HL-60 (cell line): Measurements from ENCODE around the gene GDPD4.

Source experiments
- DNase-seq, 2 experiments: peaks; one replicate each; pipeline ENCODE4 v3.0.0-alpha.2; 2010 to 2020; ENCODE audit warnings: low read depth in 1 of 2, low spot score in 1 of 2
- H3K27ac ChIP-seq: fragments of 250-450 bp; sonication (Bioruptor Pico); replicated peaks from 2 replicates; pipeline ENCODE4 v1.5.1; 2020; ENCODE audit warnings: mild to moderate bottlenecking, moderate library complexity
- H3K27me3 ChIP-seq: fragments of 250-450 bp; sonication (Bioruptor Pico); 2 replicates; pipeline ENCODE4 v1.5.1; 2021; ENCODE audit warnings: mild to moderate bottlenecking, moderate library complexity; ENCODE audit not compliant: insufficient read depth, poor library complexity, severe bottlenecking
- H3K4me3 ChIP-seq: replicated peaks from 2 replicates; pipeline ENCODE4 v1.5.1; 2011; ENCODE audit warnings: mild to moderate bottlenecking, control low read depth, low read length; ENCODE audit not compliant: insufficient read depth
- GABPA ChIP-seq: IDR thresholded peaks from 2 replicates; pipeline ENCODE4 v1.6.1; 2012; ENCODE audit warnings: low read depth
- POLR2AphosphoS5 ChIP-seq: IDR thresholded peaks from 2 replicates; pipeline ENCODE4 v1.6.1; 2012; ENCODE audit warnings: low read depth
- SPI1 ChIP-seq: IDR thresholded peaks from 2 replicates; pipeline ENCODE4 v1.6.1; 2012; ENCODE audit warnings: low read depth, mild to moderate bottlenecking, borderline replicate concordance
- TF ChIP-seq, protein P1 (sequence below): IDR thresholded peaks from one replicate; pipeline ENCODE4 v1.5.1; 2011; ENCODE audit warnings: low read length, control low read depth, inconsistent platforms; ENCODE audit not compliant: insufficient read depth
- TF ChIP-seq, protein P2 (sequence below): IDR thresholded peaks from 2 replicates; pipeline ENCODE4 v1.6.1; 2012; ENCODE audit warnings: low read depth; ENCODE audit not compliant: insufficient replicate concordance

The GDPD4 gene

DNA sequence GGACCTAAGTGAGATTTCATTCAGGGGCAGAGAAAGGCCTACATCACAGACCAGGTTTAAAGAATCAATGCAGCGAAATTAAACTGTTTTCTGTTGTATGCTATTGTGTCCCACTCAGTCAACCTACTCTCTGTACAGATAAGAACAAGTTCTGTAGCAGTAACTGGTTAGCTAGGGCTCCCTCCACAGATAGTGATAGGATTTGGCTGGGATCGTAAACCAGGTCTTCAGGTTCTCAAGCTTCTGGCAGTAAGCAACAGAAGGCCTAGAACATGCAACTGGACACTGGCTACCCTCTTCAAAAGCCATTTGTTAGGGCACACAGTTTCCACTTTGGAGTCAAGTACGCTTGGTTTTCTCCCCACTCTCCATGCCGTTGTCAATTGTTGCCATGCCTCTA is 69.2 kb downstream of the GDPD4 start:
- Histone ChIP-seq H3K27ac (no peak overlapping the region), H3K4me3 (no peak overlapping the region), H3K27me3 (no peaks in the 10 kb centered on the region)
- no peak for TF ChIP-seq SPI1
- TF ChIP-seq GABPA: no peak
- no peak for TF ChIP-seq POLR2AphosphoS5
- TF ChIP-seq, protein P1, sequence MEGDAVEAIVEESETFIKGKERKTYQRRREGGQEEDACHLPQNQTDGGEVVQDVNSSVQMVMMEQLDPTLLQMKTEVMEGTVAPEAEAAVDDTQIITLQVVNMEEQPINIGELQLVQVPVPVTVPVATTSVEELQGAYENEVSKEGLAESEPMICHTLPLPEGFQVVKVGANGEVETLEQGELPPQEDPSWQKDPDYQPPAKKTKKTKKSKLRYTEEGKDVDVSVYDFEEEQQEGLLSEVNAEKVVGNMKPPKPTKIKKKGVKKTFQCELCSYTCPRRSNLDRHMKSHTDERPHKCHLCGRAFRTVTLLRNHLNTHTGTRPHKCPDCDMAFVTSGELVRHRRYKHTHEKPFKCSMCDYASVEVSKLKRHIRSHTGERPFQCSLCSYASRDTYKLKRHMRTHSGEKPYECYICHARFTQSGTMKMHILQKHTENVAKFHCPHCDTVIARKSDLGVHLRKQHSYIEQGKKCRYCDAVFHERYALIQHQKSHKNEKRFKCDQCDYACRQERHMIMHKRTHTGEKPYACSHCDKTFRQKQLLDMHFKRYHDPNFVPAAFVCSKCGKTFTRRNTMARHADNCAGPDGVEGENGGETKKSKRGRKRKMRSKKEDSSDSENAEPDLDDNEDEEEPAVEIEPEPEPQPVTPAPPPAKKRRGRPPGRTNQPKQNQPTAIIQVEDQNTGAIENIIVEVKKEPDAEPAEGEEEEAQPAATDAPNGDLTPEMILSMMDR: no peak
- TF ChIP-seq, protein P2, sequence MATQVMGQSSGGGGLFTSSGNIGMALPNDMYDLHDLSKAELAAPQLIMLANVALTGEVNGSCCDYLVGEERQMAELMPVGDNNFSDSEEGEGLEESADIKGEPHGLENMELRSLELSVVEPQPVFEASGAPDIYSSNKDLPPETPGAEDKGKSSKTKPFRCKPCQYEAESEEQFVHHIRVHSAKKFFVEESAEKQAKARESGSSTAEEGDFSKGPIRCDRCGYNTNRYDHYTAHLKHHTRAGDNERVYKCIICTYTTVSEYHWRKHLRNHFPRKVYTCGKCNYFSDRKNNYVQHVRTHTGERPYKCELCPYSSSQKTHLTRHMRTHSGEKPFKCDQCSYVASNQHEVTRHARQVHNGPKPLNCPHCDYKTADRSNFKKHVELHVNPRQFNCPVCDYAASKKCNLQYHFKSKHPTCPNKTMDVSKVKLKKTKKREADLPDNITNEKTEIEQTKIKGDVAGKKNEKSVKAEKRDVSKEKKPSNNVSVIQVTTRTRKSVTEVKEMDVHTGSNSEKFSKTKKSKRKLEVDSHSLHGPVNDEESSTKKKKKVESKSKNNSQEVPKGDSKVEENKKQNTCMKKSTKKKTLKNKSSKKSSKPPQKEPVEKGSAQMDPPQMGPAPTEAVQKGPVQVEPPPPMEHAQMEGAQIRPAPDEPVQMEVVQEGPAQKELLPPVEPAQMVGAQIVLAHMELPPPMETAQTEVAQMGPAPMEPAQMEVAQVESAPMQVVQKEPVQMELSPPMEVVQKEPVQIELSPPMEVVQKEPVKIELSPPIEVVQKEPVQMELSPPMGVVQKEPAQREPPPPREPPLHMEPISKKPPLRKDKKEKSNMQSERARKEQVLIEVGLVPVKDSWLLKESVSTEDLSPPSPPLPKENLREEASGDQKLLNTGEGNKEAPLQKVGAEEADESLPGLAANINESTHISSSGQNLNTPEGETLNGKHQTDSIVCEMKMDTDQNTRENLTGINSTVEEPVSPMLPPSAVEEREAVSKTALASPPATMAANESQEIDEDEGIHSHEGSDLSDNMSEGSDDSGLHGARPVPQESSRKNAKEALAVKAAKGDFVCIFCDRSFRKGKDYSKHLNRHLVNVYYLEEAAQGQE: no peak
- no peak for DNase-seq

DNA sequence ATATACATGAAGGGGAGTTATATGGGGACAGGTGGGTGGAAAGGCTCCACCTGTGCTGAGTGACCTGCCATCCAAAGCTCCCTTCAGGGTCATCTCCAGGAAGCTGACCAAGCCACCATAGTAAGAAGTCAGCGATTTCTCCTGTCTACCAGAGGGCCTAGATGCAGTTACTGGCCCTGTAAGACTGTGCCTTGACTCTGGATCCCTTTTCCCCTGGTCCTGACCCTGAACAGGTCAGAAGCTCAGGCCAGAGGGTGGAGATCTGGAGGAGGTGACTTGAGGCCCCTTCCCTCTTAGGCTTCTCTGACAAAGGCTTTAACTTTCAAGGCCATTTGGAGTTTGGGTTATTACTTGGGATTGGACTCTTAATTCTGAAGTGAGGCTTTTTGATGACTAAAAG is 69.7 kb downstream of the GDPD4 start:
- TF ChIP-seq SPI1: no peak
- TF ChIP-seq, protein P1: no peak
- no peak for TF ChIP-seq GABPA
- TF ChIP-seq, protein P2: no peak
- no peak for TF ChIP-seq POLR2AphosphoS5
- no peaks in the 10 kb centered on the region for H3K27me3 ChIP-seq
- no peak for DNase-seq
- no peak overlapping the region for H3K4me3 ChIP-seq
- H3K27ac ChIP-seq: no peak overlapping the region

DNA sequence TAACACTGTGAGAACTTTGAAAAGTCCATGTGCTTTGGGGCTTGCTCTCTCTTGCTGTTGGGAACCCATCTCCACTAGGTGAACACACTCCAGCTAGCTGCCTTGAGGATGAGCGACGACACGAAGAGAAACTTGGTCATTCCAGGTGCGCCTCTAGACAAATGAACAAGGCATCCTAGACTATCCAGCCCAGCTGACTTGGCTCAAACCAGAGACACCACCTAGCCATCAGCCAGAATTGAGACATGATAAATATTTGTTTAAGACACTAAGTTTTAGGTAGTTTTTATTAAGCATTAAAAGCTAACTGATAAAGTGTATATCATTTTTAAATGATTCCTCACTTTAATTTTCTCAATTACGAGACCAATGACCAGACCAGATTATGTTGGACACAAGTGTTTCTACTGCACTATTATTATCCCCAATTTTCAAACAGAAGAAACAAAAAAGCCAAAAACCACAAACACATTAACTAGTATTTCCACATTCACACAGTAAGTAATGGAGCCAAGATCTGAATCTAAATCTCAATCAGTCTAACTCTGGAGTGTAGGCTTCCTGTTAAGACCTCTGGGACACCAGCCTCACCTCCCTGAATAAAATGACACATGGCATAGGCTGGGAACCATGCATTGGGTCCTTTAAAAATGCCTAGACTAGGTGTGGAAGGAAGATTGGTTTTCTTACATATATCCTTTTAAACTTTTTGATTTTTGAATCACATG is 70.4 kb downstream of the GDPD4 start:
- no peak overlapping the region for H3K4me3 ChIP-seq
- no peak overlapping the region for H3K27ac ChIP-seq
- TF ChIP-seq POLR2AphosphoS5 (no peak), GABPA (no peak), SPI1 (no peak)
- TF ChIP-seq, protein P1: no peak
- TF ChIP-seq, protein P2: no peak
- no peaks in the 10 kb centered on the region for H3K27me3 ChIP-seq
- no peak for DNase-seq
